IMR-90 (cell line): ENCODE results near the gene GLIPR1. TPM values are rescaled to one million over a fixed set of nuclear protein-coding genes. Genes with fewer than 3 reads are reported as not detected.
A peak's percentile ranks its signal among the peaks of the same experiment; 100 is the strongest.

ENCODE experiments used
- ATAC-seq: fragments of 200-7000 bp; cut with Tn5 transposase; 2 replicates; pipeline ENCODE4 v1.9.1; 2020; ENCODE audit warnings: low read depth, mild to moderate bottlenecking, moderate library complexity
- BruUV-seq: library from RNA; stranded (reverse); fragments of 400-500 nt; replicated peaks from 2 replicates; lab custom pipeline; 2021; lab: Mats Ljungman, UMichigan
- CTCF ChIA-PET: fragments of 300-600 bp; formaldehyde crosslinking; extraction: SDS; loops from one replicate; lab custom pipeline; 2021; ENCODE audit warnings: antibody characterized with exemption; lab: Yijun Ruan, JAX
- POLR2A ChIA-PET: fragments of 300-600 bp; sonication (Branson Sonifier 250); formaldehyde crosslinking; loops from one replicate; lab custom pipeline; 2022; ENCODE audit warnings: antibody characterized with exemption; ENCODE audit not compliant: unreplicated experiment; lab: Charles Lee
- DNase-seq: peaks from one replicate; pipeline ENCODE4 v3.0.0; 2013
- H2AFZ ChIP-seq: replicated peaks from 2 replicates; pipeline ENCODE3; 2013; ENCODE audit warnings: low read length, mild to moderate bottlenecking; ENCODE audit not compliant: poor library complexity
- H2AK5ac ChIP-seq: 2 replicates; pipeline ENCODE4 v1.6.1; 2013; ENCODE audit warnings: low read depth, low read length, inconsistent platforms
- H2AK9ac ChIP-seq: replicated peaks from 2 replicates; pipeline ENCODE3; 2013; ENCODE audit warnings: mild to moderate bottlenecking, low read depth, low read length, moderate library complexity; ENCODE audit not compliant: poor library complexity
- H2BK120ac ChIP-seq: 2 replicates; pipeline ENCODE4 v1.6.1; 2013; ENCODE audit warnings: low read depth, low read length, inconsistent platforms
- H2BK15ac ChIP-seq: 3 replicates; pipeline ENCODE4 v1.6.1; 2013; ENCODE audit warnings: low read depth, low read length, inconsistent platforms
- H2BK20ac ChIP-seq: 2 replicates; pipeline ENCODE4 v1.6.1; 2013; ENCODE audit warnings: low read depth, mild to moderate bottlenecking, inconsistent platforms, low read length, moderate library complexity
- H2BK5ac ChIP-seq: 2 replicates; pipeline ENCODE4 v1.6.1; 2013; ENCODE audit warnings: mild to moderate bottlenecking, low read depth, low read length, inconsistent platforms; ENCODE audit not compliant: poor library complexity, severe bottlenecking
- H3K14ac ChIP-seq: replicated peaks from 2 replicates; pipeline ENCODE4 v1.6.1; 2013; ENCODE audit warnings: low read depth, low read length, inconsistent platforms
- H3K18ac ChIP-seq: 2 replicates; pipeline ENCODE4 v1.6.1; 2013; ENCODE audit warnings: low read depth, low read length, control low read depth
- H3K23ac ChIP-seq: 2 replicates; pipeline ENCODE4 v1.6.1; 2013; ENCODE audit warnings: low read depth, low read length, inconsistent platforms
- H3K27ac ChIP-seq: 2 replicates; pipeline ENCODE4 v1.5.1; 2013; ENCODE audit warnings: mild to moderate bottlenecking, control low read depth, low read length; ENCODE audit not compliant: insufficient read depth
- H3K27me3 ChIP-seq: 2 replicates; pipeline ENCODE4 v1.6.1; 2013; ENCODE audit warnings: low read length; ENCODE audit not compliant: control insufficient read depth, insufficient read depth
- H3K36me3 ChIP-seq: 2 replicates; pipeline ENCODE4 v1.6.1; 2013; ENCODE audit warnings: low read length, mixed read lengths; ENCODE audit not compliant: control insufficient read depth, insufficient read depth
- H3K4ac ChIP-seq: 2 replicates; pipeline ENCODE4 v1.6.1; 2013; ENCODE audit warnings: low read depth, low read length, inconsistent platforms
- H3K4me1 ChIP-seq: 2 replicates; pipeline ENCODE4 v1.6.1; 2013; ENCODE audit warnings: low read length, mixed read lengths; ENCODE audit not compliant: control insufficient read depth, insufficient read depth
- H3K4me2 ChIP-seq: 2 replicates; pipeline ENCODE4 v1.6.1; 2013; ENCODE audit warnings: low read depth, mild to moderate bottlenecking, control low read depth, low read length, moderate library complexity
- H3K4me3 ChIP-seq: 2 replicates; pipeline ENCODE4 v1.5.1; 2013; ENCODE audit warnings: low read depth, mild to moderate bottlenecking, control low read depth, low read length, moderate library complexity; ENCODE audit not compliant: insufficient read depth
- H3K56ac ChIP-seq: 2 replicates; pipeline ENCODE4 v1.6.1; 2013; ENCODE audit warnings: low read length, inconsistent platforms; ENCODE audit not compliant: insufficient read depth; ENCODE audit errors: extremely low read depth
- H3K79me1 ChIP-seq, 2 experiments: 2 replicates each; pipeline ENCODE4 v1.6.1; 2013; ENCODE audit warnings: low read length in 2 of 2, inconsistent platforms in 1 of 2, low read depth in 1 of 2
- H3K9ac ChIP-seq: 2 replicates; pipeline ENCODE4 v1.6.1; 2013; ENCODE audit warnings: low read depth, low read length, control low read depth
- H3K9me1 ChIP-seq: 2 replicates; pipeline ENCODE4 v1.6.1; 2013; ENCODE audit warnings: low read length, inconsistent platforms; ENCODE audit not compliant: insufficient read depth
- H3K9me3 ChIP-seq: 2 replicates; pipeline ENCODE4 v1.6.1; 2013; ENCODE audit warnings: low read length; ENCODE audit not compliant: control insufficient read depth, insufficient read depth
- H4K20me1 ChIP-seq: 2 replicates; pipeline ENCODE4 v1.6.1; 2013; ENCODE audit warnings: low read length, inconsistent platforms; ENCODE audit not compliant: insufficient read depth
- H4K5ac ChIP-seq: 2 replicates; pipeline ENCODE4 v1.6.1; 2013; ENCODE audit warnings: mild to moderate bottlenecking, low read depth, low read length, control low read depth
- H4K8ac ChIP-seq, 2 experiments: 2 replicates each; pipeline ENCODE4 v1.6.1; 2013; ENCODE audit warnings: low read depth in 2 of 2, low read length in 2 of 2, control low read depth in 1 of 2, inconsistent platforms in 1 of 2
- H4K91ac ChIP-seq: 2 replicates; pipeline ENCODE4 v1.6.1; 2013; ENCODE audit warnings: low read depth, low read length, inconsistent platforms; ENCODE audit not compliant: insufficient read depth
- CEBPB ChIP-seq: IDR thresholded peaks from 2 replicates; pipeline ENCODE4 v1.6.1; 2012; ENCODE audit warnings: low read depth, low read length, improper control_type of control experiment
- CHD1 ChIP-seq: IDR thresholded peaks from 2 replicates; pipeline ENCODE4 v1.6.1; 2012; ENCODE audit warnings: low read depth, low read length, improper control_type of control experiment
- POLR2A ChIP-seq: IDR thresholded peaks from 2 replicates; pipeline ENCODE4 v1.6.1; 2012; ENCODE audit warnings: mild to moderate bottlenecking, low read depth, low read length
- RAD21 ChIP-seq: IDR thresholded peaks from 2 replicates; pipeline ENCODE4 v1.6.1; 2012; ENCODE audit warnings: low read length, improper control_type of control experiment
- WGBS, 2 experiments: methylation state at CpG; one replicate each; pipeline versions ENCODE4 v1.1.5 to v1.1.7; 2013; ENCODE audit warnings: missing lambda C conversion rate in 2 of 2; ENCODE audit not compliant: insufficient read length in 1 of 2; ENCODE audit errors: extremely low coverage in 2 of 2; 5-methylcytosine and 5-hydroxymethylcytosine counted together
- dilution Hi-C: fragments of 300-500 bp; cut with HindIII; formaldehyde crosslinking; loops from one replicate; pipeline ENCODE4 v1.14.3; 2018; ENCODE audit warnings: low sequenced_read_pairs; ENCODE audit not compliant: unreplicated experiment
- in situ Hi-C: fragments of 300-500 bp; cut with MboI; formaldehyde crosslinking; loops from 3 replicates; pipeline ENCODE4 v1.14.3; 2019; ENCODE audit warnings: low sequenced_read_pairs, inconsistent platforms, mixed read lengths
- intact Hi-C: fragments of 100-400 bp; cut with micrococcal nuclease; formaldehyde crosslinking; loops from 2 replicates; pipeline ENCODE4 v1.10.0; 2022
- polyA plus RNA-seq, 3 experiments: library from polyadenylated mRNA; depleted of rRNA; stranded (reverse); fragments of >200 nt; gene quantifications; 2 replicates each; pipeline ENCODE4 v1.2.3, GENCODE V29; 2012; ENCODE audit warnings: low replicate concordance in 1 of 3
- total RNA-seq: library from RNA; depleted of rRNA; stranded (reverse); fragments of >200 nt; gene quantifications from 2 replicates; pipeline ENCODE4 v1.2.3, GENCODE V29; 2012

The GLIPR1 gene
- total and polyA plus RNA-seq, 2 of the 4 experiments (the other 2 are of a cell fraction): 268 to 327 TPM

DNA sequence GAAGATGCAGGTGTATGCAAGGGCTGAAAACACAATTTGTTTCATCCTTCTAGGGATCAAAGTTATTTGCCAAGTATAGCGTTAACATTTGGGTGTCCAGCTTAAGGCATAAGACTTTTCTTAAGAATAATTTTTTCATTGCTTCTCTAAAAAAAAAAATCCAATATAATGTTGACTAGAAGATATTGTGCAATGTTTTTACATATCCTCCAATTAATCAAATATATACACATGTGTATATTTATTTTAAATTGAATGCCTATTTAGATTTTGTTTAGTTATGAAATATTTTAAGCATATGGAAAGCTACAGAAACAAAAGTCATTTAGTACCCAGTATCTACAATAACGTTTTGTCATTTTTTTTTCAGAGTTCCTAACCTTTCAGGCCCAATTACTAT lies 59.3 kb downstream of the GLIPR1 start:
- Histone ChIP-seq H4K5ac (no peak overlapping the region), H3K56ac (no peak overlapping the region), H3K36me3 (no peaks in the 10 kb centered on the region), H3K18ac (no peak overlapping the region; the same call in 1 of the 2 replicates), H2AK9ac (no peak overlapping the region), H2BK5ac (no peak overlapping the region), H4K20me1 (no peaks in the 10 kb centered on the region), H3K14ac (no peak overlapping the region), H2AK5ac (no peak overlapping the region), H3K4me3 (no peak overlapping the region), H3K27me3 (no peaks in the 10 kb centered on the region), H3K23ac (no peak overlapping the region), H3K4me1 (no peaks in the 10 kb centered on the region), H2BK120ac (no peak overlapping the region), H4K91ac (no peak overlapping the region), H3K4ac (no peak overlapping the region), H3K79me1 (no peaks in the 10 kb centered on the region), H2BK20ac (no peak overlapping the region), H3K9me1 (no peaks in the 10 kb centered on the region), H3K9ac (no peak overlapping the region), H3K27ac (no peak overlapping the region), H4K8ac (no peak overlapping the region), H2BK15ac (no peak overlapping the region), H2AFZ (no peak overlapping the region), H3K9me3 (no peaks in the 10 kb centered on the region), H3K4me2 (no peak overlapping the region)
- dilution Hi-C loops (no loop called here), in situ Hi-C loops (loop anchor here (25.0 kb wide), 1 partner anchor 922 kb away; no protein-coding TSS in a partner anchor), intact Hi-C loops (no loop called here)
- TF ChIP-seq CHD1: no peak
- TF ChIP-seq CEBPB: peak; percentile 49; the same call in 1 of the 2 replicates
- no peak for TF ChIP-seq RAD21
- no peak for TF ChIP-seq POLR2A
- no peak for ATAC-seq
- no CpG with 5 or more reads among the region's 2 CpGs for WGBS, 2 experiments
- POLR2A ChIA-PET: no interaction called here
- no TSS peak for BruUV-seq
- CTCF ChIA-PET: no interaction called here
- no peak for DNase-seq
